T-helper 1 cell treated with Interleukin-12 subunit alpha and Interleukin-12 subunit beta and Interleukin-4 antibody, amounts not matched to agents 30 ng/mL and 1 ng/mL, for 36 hours (primary cell): ENCODE data around the gene ZP3. TPM values are rescaled to one million over a fixed set of nuclear protein-coding genes. Genes with fewer than 3 reads are reported as not detected.
"Not testable (repeated sequence)": the region's sequence is repeated elsewhere in the genome, so short reads cannot be mapped to it uniquely, and the experiment has no call there.

ENCODE experiments used
- intact Hi-C: fragments of 100-400 bp; cut with micrococcal nuclease; formaldehyde crosslinking; loops from one replicate; pipeline ENCODE4 v1.15.1; 2024
- total RNA-seq: library from RNA; stranded (reverse); gene quantifications from 2 replicates; pipeline ENCODE4 v1.2.3, GENCODE V29; 2022

ZP3 gene
- total RNA-seq, 1 donor from 2014 or later, result 6.6 TPM

- intact Hi-C loops, result not testable (repeated sequence)
Measured at GRCh38 chr7:76480403-76481253, 55.9 kb downstream of the ZP3 start.

DNA sequence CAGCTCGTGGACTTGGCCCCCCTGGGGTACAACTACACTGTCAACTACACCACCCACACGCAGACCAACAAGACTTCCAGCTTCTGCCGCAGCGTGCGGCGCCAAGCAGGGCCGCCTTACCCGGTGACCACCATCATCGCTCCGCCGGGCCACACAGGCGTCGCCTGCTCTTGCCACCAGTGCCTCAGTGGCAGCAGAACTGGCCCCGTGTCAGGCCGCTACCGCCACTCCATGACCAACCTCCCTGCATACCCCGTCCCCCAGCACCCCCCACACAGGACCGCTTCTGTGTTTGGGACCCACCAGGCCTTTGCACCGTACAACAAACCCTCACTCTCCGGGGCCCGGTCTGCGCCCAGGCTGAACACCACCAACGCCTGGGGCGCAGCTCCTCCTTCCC is 57.9 kb downstream of the ZP3 start:
- intact Hi-C loops, result not testable (repeated sequence)

- intact Hi-C loops, result not testable (repeated sequence)
Measured at GRCh38 chr7:76483081-76483480, 58.3 kb downstream of the ZP3 start.

DNA sequence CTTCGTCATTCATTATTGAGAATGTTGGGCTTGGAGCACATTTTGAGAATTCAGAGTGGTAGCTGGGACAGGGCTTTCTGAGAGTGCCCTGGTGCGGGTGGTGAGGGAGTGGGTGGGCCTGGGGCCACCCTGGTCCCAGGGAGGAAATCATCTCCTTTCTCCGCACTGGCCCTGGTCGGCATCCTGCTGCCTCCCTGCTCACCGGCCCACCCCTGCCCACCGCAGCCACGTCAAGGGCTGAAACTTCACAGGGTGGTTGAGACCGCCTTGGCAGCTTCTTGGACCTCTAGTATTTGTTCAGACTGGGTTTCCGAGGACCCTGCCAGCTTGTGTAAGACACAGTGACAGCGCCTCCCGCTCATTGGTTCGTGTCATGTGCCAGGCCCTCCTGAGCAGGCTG is 59.7 kb downstream of the ZP3 start:
- intact Hi-C loops, result not testable (repeated sequence)

DNA sequence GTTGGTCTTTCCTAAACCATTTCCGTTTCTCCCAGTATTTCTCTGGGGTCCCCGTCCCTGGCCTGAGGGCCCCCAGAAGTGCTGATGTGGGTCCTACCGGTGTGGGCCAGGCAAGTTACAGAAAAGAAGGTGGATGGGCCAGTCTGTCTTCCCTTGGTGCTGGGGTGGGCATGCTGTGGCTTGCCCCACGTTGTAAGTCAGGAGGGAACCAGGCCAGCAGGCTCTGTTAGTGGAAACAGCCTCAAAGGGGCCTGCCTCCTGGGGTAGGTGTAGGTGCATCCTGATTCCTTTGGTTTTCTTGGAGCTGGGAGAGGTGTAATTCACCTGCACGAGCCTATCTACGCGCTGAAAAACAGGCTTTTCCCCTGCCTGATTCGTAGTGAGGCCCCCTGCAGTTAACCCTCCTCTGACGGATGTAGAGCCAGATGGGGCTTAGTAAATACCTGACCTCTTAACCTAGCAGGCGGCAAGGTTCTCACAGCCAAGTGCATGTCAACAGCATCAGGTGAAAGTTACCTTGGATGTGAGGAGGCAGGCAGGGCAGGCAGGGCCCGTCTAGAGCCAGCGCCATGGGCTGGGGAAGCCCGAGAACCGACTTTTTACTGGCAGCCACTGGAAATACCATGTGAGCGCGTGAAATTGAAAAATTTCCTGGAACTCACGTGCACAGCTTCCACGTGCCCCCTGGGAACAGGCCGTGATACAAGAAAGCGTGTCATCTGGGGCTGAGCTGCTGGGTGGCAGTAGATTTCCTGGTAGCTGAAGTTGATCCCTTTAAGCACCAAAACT is 61.3 kb downstream of the ZP3 start:
- intact Hi-C loops, result not testable (repeated sequence)

- intact Hi-C loops, result not testable (repeated sequence)
Measured at GRCh38 chr7:76486618-76487017, 61.9 kb downstream of the ZP3 start.

- intact Hi-C loops, result not testable (repeated sequence)
Measured at GRCh38 chr7:76487969-76488368, 63.2 kb downstream of the ZP3 start.

Other genes with a start within 250 kb of the ZP3 start
- gene SRRM3, start 223.1 kb upstream of the ZP3 start, total RNA-seq, result 0.29 TPM in 1 of 2 replicates, not detected in the other
- 32.3 and 35.0 TPM in 2 replicates for gene HSPB1, start 122.3 kb upstream of the ZP3 start, total RNA-seq
- gene YWHAG, start 66.0 kb upstream of the ZP3 start, total RNA-seq, result 102 and 104 TPM in 2 replicates
- 0.17 and 0.44 TPM in 2 replicates for gene SSC4D, start 15.3 kb upstream of the ZP3 start, total RNA-seq
- 36.7 and 40.0 TPM in 2 replicates for gene DTX2, start 36.8 kb downstream of the ZP3 start, total RNA-seq
- gene UPK3B, start 85.6 kb downstream of the ZP3 start, total RNA-seq, result 0.46 and 2.0 TPM in 2 replicates
- 0.05 and 0.27 TPM in 2 replicates for gene SPDYE16, start 118.3 kb downstream of the ZP3 start, total RNA-seq
- gene POMZP3, start 202.3 kb downstream of the ZP3 start, total RNA-seq, result 7.7 and 9.6 TPM in 2 replicates